Measurements from ENCODE around the gene MECR.

DNA sequence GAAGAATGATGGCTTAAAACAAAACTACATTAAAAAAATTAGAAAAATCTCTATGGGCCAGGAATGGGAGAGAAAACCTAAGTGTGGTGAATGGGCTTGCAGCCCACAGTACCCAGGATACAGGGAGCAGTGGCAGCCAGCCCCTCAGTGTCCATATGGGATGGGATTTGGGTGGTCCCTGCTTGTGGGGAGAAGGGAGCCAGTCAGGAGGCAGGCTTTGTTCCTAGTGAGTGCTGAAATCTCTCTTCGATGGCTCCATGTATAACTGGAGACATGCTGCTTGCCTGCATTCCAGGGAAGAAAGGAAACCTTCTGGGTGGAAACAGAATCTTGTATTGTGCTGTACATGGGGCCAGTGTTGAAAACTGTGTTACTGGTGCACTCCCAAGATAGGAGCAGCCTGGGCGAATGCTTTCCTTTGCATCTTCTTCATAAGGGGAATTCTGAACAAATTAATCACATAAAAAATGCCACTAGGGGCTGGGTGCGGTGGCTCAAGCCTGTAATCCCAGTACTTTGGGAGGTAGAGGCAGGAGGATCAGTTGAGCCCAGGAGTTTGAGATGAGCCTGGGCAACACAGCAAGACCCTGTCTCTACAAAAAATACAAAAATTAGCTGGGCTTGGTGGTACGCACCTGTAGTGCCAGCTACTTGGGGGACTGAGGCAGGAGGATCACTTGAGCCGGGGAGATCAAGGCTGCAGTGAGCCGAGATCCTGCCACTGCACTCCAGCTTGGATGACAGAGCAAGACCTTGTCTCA is 41.6 kb upstream of the MECR start:
- TF ChIP-seq, protein P1, sequence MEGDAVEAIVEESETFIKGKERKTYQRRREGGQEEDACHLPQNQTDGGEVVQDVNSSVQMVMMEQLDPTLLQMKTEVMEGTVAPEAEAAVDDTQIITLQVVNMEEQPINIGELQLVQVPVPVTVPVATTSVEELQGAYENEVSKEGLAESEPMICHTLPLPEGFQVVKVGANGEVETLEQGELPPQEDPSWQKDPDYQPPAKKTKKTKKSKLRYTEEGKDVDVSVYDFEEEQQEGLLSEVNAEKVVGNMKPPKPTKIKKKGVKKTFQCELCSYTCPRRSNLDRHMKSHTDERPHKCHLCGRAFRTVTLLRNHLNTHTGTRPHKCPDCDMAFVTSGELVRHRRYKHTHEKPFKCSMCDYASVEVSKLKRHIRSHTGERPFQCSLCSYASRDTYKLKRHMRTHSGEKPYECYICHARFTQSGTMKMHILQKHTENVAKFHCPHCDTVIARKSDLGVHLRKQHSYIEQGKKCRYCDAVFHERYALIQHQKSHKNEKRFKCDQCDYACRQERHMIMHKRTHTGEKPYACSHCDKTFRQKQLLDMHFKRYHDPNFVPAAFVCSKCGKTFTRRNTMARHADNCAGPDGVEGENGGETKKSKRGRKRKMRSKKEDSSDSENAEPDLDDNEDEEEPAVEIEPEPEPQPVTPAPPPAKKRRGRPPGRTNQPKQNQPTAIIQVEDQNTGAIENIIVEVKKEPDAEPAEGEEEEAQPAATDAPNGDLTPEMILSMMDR (optimal IDR thresholded peaks at IDR 0.05 in 1 of 3, IDR thresholded peaks at IDR 0.05 in 1 of 3, conservative IDR thresholded peaks at IDR 0.05 in 1 of 3; ENCODE audit: extremely low read depth in 1 of 3, insufficient read depth in 2 of 3, low read length in 3 of 3), result no peak
- no peak for TF ChIP-seq EZH2 (IDR thresholded peaks at IDR 0.05; ENCODE audit: low read length)

Measured in keratinocyte (primary cell).